ENCODE data around the gene EFCAB6.
A peak's percentile ranks its signal among the peaks of the same experiment; 100 is the strongest.

EFCAB6 gene

DNA sequence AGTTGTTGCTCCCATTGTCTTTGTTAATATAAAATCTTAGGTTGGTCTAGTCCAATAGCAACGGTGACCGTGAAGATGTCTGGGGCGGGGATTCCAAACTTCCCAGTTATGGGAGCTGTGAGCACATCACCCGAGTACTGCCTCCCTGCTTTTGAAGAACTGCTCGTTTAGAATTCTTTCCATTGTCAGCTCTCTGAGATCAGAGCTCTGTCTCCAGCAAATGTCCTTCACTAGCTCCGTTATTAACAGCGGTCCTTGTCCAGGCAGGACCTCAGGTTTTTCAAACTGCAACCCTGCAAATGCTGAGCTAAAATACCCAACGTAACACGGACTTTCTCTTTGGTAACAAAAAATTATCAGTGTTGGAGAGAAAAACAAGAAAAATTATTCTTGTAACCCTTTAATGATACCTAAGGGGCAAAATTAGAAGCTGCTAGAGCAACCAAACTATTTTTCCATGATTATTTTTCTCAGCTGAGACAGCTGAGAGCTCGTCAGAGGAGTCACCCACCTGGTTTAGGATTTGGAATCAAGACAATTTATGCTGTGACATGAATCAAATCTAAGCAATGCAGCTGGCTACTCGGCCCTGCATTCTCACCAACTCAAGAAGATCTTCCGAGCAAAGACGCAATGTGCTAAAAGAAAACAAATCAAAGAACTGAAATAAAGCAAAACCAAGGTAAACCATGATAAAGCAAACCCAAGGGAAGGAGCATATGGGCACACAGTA, 15.1 kb upstream of the EFCAB6 start:
- Histone ChIP-seq H3K9ac (ENCODE audit: low read depth, low read length) (peak overlapping the region; percentile 14), H3K36me3 (ENCODE audit: insufficient read depth, low read length) (no peaks in the 10 kb centered on the region), H3K4me1 (ENCODE audit: control insufficient read depth, insufficient read depth, low read length) (peaks cover 27% of the 10 kb centered on the region), H3K4me3 (ENCODE audit: low read length) (peak overlapping the region; percentile 22), H3K4me2 (ENCODE audit: low read length) (peak overlapping the region; percentile 65), H3K27me3 (ENCODE audit: control insufficient read depth, insufficient read depth, low read length) (peaks cover 55% of the 10 kb centered on the region), H3K9me3 (replicated peaks; ENCODE audit: low read length) (no peaks in the 10 kb centered on the region)

DNA sequence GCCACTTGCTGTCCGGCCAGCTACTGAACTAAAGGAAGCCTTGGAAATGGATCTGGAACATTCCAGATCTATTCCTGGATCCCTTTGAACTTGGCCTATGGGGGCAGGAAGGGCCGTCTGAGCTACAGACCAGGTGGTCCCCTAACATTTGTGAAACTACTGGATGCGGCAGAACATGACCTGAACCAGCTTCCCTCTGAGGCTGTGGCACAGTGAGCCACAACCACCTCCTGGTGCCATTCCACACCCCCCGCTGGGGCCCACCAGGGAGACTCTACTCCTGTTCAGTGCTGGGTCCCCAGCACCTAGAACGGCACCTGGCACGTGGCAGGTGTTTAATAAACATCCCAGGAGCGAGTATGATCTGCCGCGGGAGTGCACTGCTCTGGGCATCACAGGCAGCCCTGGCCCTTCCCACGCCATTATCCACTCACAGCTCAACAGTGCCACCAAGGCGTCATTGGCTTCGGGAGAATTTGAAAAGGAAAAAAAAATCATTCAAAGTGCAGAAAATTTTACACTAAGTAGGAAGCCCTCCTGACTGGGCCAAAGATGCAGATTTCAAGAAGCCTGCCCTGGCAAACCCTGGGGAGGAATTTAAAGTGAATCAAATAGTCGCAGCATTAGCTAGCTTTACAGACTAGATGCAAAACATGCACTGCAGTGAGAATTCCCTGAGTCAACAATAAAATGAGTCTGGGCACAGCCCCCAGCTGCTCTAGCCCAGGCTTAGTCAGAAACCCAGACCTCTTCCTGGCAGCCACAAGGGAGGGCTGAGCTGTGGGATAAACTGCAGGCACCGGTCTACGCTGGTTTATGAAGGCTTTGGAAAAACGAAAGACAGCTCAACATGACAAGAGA, 14.3 kb upstream of the EFCAB6 start:
- H3K4me1 ChIP-seq (ENCODE audit: control insufficient read depth, insufficient read depth, low read length), result peaks cover 27% of the 10 kb centered on the region

DNA sequence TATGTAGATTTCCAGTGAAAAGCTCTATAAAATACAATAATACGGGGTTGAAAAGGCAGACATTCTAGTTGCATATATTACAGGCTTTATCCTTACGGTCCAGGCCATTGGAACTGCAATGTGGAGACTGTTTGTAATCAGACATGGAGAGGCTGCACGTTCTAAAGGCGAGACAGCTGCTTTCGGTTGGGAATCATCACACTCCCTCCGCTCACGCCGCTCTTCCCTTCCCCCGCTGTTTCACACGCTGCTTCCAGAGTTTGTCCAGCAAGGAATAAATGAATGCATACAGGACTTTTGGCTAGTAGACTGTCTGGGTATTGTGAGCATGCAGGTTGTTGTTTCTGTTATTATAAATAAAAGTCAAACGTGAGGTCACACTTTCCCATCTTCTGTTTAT, 13.5 kb upstream of the EFCAB6 start:
- no peak overlapping the region for H3K9ac ChIP-seq (ENCODE audit: low read depth, low read length)
- H3K4me1 ChIP-seq (ENCODE audit: control insufficient read depth, insufficient read depth, low read length), result peaks cover 27% of the 10 kb centered on the region
- no peak overlapping the region for H3K4me3 ChIP-seq (ENCODE audit: low read length)
- no peaks in the 10 kb centered on the region for H3K9me3 ChIP-seq (replicated peaks; ENCODE audit: low read length)
- peaks cover 63% of the 10 kb centered on the region for H3K27me3 ChIP-seq (ENCODE audit: control insufficient read depth, insufficient read depth, low read length)
- H3K4me2 ChIP-seq (ENCODE audit: low read length), result no peak overlapping the region
- H3K36me3 ChIP-seq (ENCODE audit: insufficient read depth, low read length), result no peaks in the 10 kb centered on the region

More for the DNA sequence above, 14.3 kb upstream of the EFCAB6 start:
- H3K9ac ChIP-seq (ENCODE audit: low read depth, low read length), result peak overlapping the region; percentile 14
- H3K4me2 ChIP-seq (ENCODE audit: low read length), result peak overlapping the region; percentile 65
- H3K27me3 ChIP-seq (ENCODE audit: control insufficient read depth, insufficient read depth, low read length), result peaks cover 60% of the 10 kb centered on the region
- H3K9me3 ChIP-seq (replicated peaks; ENCODE audit: low read length), result no peaks in the 10 kb centered on the region
- no peaks in the 10 kb centered on the region for H3K36me3 ChIP-seq (ENCODE audit: insufficient read depth, low read length)
- H3K4me3 ChIP-seq (ENCODE audit: low read length), result peak overlapping the region; percentile 22

DNA sequence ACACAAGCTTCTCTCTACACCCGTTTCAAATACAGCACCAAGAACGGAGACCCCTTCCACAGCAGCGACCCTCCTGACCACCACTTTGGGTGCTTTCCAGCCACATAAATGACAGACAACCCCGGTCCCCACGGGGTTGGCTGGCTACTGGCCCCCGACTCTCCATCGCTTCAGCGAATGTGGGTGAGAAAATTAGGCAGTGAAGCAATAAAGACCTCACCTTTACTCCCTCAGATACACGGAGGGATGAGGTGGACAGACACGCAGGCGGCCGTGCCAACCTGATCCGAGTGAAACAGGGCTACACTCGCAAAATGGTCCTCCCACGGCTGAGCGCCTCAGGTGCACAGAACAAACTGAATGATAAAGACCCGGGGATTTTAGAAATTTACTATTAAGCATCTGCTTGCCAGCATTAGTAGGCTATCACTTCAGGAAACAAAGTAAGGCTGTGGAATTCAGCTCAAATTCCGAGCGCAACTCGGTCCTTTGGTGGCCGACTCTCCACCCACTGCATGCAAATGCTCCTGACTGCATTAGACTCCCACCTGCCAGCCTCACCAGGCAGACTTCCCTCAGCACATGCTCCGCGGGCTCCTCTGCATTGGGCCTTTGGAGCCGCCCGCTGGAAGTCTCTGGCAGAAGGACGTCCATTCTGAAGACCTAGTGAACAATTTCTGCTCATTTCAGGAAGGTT, 12.8 kb upstream of the EFCAB6 start:
- no peak overlapping the region for H3K4me3 ChIP-seq (ENCODE audit: low read length)
- peaks cover 63% of the 10 kb centered on the region for H3K27me3 ChIP-seq (ENCODE audit: control insufficient read depth, insufficient read depth, low read length)
- no peaks in the 10 kb centered on the region for H3K9me3 ChIP-seq (replicated peaks; ENCODE audit: low read length)

DNA sequence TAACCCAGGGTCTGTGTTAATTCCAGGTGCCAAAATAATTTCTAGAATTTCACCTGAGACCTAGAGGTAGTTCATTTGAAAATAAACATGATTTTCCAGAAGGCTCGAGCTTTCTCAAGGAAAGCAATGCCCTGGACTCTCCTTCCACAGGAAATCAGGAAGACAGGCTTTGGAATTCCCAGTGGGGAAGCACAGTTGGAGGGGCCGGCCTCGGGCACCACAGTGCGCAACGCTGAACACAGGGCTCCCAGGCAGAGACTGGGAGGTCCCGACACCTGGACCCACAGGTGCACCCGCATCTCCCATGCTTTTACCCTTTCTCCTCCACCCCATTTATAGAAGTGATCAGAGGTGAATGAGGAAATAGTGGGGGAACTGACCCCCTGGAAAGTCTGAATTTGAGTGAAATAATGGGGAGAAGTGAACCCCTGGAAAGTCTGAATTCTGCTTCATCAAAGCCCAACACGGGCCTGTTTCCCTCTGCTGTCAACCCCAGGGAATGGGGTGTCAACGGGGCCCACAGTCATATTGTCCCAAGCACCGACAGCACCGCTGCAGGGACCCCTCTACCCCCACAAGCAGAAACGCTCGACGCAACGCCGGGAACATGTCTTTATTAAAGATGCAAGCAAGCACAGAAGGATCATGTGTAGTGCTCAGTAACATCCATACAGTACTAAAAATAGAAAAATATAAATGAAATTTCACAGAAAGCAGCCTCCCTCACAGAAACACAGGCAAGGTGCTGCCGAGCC, 12.0 kb upstream of the EFCAB6 start:
- H3K36me3 ChIP-seq (ENCODE audit: insufficient read depth, low read length), result no peaks in the 10 kb centered on the region
- no peaks in the 10 kb centered on the region for H3K9me3 ChIP-seq (replicated peaks; ENCODE audit: low read length)
- H3K9ac ChIP-seq (ENCODE audit: low read depth, low read length), result no peak overlapping the region
- H3K4me3 ChIP-seq (ENCODE audit: low read length), result no peak overlapping the region
- H3K4me1 ChIP-seq (ENCODE audit: control insufficient read depth, insufficient read depth, low read length), result peaks cover 12% of the 10 kb centered on the region
- H3K4me2 ChIP-seq (ENCODE audit: low read length), result no peak overlapping the region
- H3K27me3 ChIP-seq (ENCODE audit: control insufficient read depth, insufficient read depth, low read length), result peaks cover 66% of the 10 kb centered on the region

More for the DNA sequence above, 12.8 kb upstream of the EFCAB6 start:
- no peak overlapping the region for H3K4me2 ChIP-seq (ENCODE audit: low read length)
- H3K9ac ChIP-seq (ENCODE audit: low read depth, low read length), result no peak overlapping the region
- H3K36me3 ChIP-seq (ENCODE audit: insufficient read depth, low read length), result no peaks in the 10 kb centered on the region
- peaks cover 19% of the 10 kb centered on the region for H3K4me1 ChIP-seq (ENCODE audit: control insufficient read depth, insufficient read depth, low read length)

DNA sequence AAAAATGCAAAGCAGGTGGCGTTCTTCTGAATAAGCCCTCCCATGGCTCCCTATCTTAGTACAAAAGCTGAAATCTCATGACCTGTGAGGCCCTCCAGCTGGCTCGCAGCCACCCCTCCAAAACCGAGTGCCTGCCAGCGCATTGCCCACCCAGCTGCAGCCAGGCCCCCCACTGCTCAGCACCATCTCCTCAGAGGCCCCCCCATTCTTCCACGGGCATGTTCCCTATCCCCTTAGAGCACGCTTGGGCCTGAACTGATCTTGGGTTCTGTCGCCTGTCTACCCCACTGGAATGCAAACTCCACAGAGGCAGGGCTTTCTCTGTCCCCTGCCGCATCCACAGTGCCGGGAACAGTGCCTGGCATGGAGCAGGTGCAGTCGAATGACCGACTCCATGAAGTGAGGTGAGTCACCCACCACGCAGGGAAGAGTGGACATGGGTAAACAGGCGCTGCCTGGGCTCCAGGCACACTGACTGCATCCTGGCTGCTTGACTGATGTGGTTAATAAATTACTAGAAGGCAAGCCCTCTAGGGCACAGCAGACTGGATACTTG, 11.3 kb upstream of the EFCAB6 start:
- H3K4me3 ChIP-seq (ENCODE audit: low read length), result no peak overlapping the region
- no peak overlapping the region for H3K4me2 ChIP-seq (ENCODE audit: low read length)
- H3K4me1 ChIP-seq (ENCODE audit: control insufficient read depth, insufficient read depth, low read length), result peaks cover 12% of the 10 kb centered on the region
- H3K9me3 ChIP-seq (replicated peaks; ENCODE audit: low read length), result no peaks in the 10 kb centered on the region
- no peaks in the 10 kb centered on the region for H3K36me3 ChIP-seq (ENCODE audit: insufficient read depth, low read length)
- H3K9ac ChIP-seq (ENCODE audit: low read depth, low read length), result no peak overlapping the region
- H3K27me3 ChIP-seq (ENCODE audit: control insufficient read depth, insufficient read depth, low read length), result peaks cover 73% of the 10 kb centered on the region

DNA sequence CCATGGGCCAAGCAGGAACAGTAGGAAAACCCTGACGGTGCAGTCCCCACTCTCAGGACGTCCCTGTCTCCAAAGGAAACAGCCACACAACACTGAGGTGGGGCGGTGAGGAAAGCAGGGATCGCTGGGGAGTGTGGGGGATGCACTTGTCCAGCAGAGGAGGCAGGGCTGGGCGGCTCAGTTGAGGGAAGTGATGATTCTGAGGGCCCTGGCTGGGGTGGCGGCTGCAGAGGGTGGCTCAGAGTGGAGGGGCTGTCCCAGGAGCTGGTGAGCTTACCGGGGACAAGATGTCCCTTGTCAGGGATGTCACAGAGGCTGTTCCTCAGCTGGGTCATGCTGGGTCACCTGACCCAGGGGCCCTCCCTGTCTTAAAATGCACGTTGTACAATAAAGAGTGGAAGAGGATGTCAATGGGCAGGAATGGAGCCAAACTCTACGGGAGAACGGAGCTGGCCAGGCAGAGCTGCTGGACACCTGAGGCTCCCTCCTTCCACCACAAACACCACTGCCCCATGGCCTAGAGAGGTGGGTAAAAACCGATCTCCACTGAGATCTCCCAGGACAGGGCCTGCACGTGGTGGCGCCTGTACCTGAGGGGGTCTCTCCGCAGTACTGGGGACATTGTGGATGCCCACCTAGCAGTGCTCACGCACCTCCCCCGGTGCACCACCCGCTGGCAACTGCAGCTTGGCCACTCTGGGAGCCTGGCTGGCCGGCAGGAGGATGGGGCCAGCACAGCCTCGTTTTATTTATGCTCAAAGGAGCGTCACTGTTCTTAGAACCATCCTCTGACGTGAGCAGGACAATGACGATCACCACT, 9.7 kb upstream of the EFCAB6 start:
- Histone ChIP-seq H3K27me3 (ENCODE audit: control insufficient read depth, insufficient read depth, low read length) (peaks cover 67% of the 10 kb centered on the region), H3K9me3 (replicated peaks; ENCODE audit: low read length) (no peaks in the 10 kb centered on the region), H3K36me3 (ENCODE audit: insufficient read depth, low read length) (no peaks in the 10 kb centered on the region), H3K4me3 (ENCODE audit: low read length) (no peak overlapping the region), H3K4me2 (ENCODE audit: low read length) (no peak overlapping the region), H3K9ac (ENCODE audit: low read depth, low read length) (no peak overlapping the region), H3K4me1 (ENCODE audit: control insufficient read depth, insufficient read depth, low read length) (peaks cover 8% of the 10 kb centered on the region)

DNA sequence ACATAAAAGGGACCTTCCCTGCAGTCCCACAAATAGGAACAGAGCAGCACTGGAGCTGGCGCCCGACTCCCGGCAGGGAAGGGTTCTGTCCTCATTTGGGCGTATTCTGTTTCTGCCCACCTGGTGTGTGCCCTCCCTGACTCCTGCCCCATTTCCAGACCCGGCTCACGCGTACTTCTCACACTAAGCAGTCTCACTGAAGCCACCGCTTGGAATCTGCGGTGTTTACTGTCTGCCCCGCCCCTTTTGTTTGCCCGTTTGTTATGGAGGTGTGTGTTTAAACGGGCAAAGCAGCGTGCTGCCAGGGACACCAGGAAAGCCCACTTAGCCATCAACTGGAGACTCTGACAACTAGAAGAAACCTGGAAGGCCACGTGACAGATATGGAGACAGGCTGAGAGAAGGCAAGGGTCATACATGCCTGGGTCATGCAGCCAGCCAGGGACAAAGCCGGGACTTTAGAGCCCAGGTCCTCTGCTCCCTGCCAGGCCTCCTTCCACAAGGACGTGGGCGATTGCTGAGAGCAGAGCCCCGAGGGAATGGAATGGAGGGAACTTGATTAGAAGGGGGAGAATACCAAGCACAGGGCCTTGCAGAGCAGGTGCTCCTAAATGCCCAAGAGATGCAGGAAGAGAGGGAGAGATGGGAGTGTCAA, 8.7 kb upstream of the EFCAB6 start:
- Histone ChIP-seq H3K9ac (ENCODE audit: low read depth, low read length) (no peak overlapping the region), H3K4me3 (ENCODE audit: low read length) (no peak overlapping the region), H3K9me3 (replicated peaks; ENCODE audit: low read length) (no peaks in the 10 kb centered on the region), H3K36me3 (ENCODE audit: insufficient read depth, low read length) (no peaks in the 10 kb centered on the region), H3K27me3 (ENCODE audit: control insufficient read depth, insufficient read depth, low read length) (peaks cover 66% of the 10 kb centered on the region), H3K4me2 (ENCODE audit: low read length) (no peak overlapping the region), H3K4me1 (ENCODE audit: control insufficient read depth, insufficient read depth, low read length) (no peaks in the 10 kb centered on the region)

DNA sequence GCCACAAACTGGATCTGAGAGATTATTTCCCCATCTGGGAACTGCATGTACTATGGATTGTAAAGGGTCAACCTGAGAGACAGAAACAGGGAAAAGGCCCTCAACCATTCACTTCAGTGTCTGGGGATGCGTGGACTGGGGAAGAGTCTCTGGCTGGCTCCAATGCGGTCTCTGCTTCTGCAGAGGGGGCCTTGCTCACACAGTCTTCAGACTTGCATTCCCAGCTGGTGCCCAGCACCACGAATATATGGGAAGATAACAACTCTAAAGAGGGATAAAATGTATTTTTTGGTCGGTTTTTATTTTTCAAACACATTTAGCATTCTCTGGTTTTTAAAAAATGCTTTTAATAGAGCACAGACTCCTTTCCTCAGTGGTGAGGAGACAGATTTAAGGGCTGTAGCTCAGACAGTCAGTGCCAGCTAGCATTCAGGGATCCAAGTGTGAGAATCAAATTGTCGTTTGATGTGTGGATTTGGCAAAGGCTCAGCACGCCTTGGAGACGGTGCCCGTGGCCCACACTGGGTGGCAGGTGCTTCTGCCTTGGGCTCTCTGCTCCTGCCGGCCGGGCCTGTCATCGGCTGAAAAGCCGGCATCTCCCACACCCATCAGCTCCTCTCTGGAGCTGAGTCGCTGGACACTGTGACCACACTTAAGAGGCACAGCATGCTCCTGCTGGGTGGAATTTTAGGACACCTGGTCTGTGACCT, 8.0 kb upstream of the EFCAB6 start:
- H3K36me3 ChIP-seq (ENCODE audit: insufficient read depth, low read length), result no peaks in the 10 kb centered on the region
- peaks cover 59% of the 10 kb centered on the region for H3K27me3 ChIP-seq (ENCODE audit: control insufficient read depth, insufficient read depth, low read length)
- no peaks in the 10 kb centered on the region for H3K9me3 ChIP-seq (replicated peaks; ENCODE audit: low read length)
- no peak overlapping the region for H3K4me3 ChIP-seq (ENCODE audit: low read length)
- no peak overlapping the region for H3K4me2 ChIP-seq (ENCODE audit: low read length)
- H3K4me1 ChIP-seq (ENCODE audit: control insufficient read depth, insufficient read depth, low read length), result no peaks in the 10 kb centered on the region
- H3K9ac ChIP-seq (ENCODE audit: low read depth, low read length), result no peak overlapping the region

All from skeletal muscle satellite cell (primary cell).